GM12878 (cell line): ENCODE data around the gene PGBD5. TPM values are rescaled to one million over a fixed set of nuclear protein-coding genes. Genes with fewer than 3 reads are reported as not detected.

Experiments
- ATAC-seq: fragments of 200-7000 bp; cut with Tn5 transposase; 3 replicates; pipeline ENCODE4 v1.9.1; 2020; ENCODE audit warnings: mild to moderate bottlenecking, moderate library complexity
- BruUV-seq: library from RNA; stranded (reverse); fragments of 400-500 nt; replicated peaks from 2 replicates; lab custom pipeline; 2021; lab: Mats Ljungman, UMichigan
- CTCF ChIA-PET: fragments of 300-600 bp; sonication (Branson Sonifier 250); formaldehyde crosslinking; extraction: SDS; loops from one replicate; lab custom pipeline; 2021; ENCODE audit warnings: inconsistent platforms; lab: Yijun Ruan, JAX
- POLR2A ChIA-PET: fragments of 350-600 bp; formaldehyde crosslinking; extraction: SDS; loops from one replicate; lab custom pipeline; 2021; ENCODE audit warnings: inconsistent platforms; lab: Charles Lee
- RAD21 ChIA-PET: fragments of 300-600 bp; sonication (Branson Sonifier 250); formaldehyde crosslinking; loops from one replicate; lab custom pipeline; 2023; ENCODE audit warnings: antibody characterized with exemption; ENCODE audit not compliant: unreplicated experiment; lab: Charles Lee
- SMC1A ChIA-PET: fragments of 300-600 bp; sonication (Branson Sonifier 250); formaldehyde crosslinking; loops from one replicate; lab custom pipeline; 2023; ENCODE audit not compliant: unreplicated experiment, uncharacterized antibody; lab: Charles Lee
- DNase-seq: peaks from one replicate; pipeline ENCODE4 v3.0.0-alpha.2; 2011; ENCODE audit warnings: low read depth, low spot score
- FAIRE-seq: peaks from 3 replicates; lab custom pipeline; 2011; peaks lifted over from hg19 to GRCh38; lab: Jason Lieb, UNC
- H2AFZ ChIP-seq: 2 replicates; pipeline ENCODE4 v1.6.0; 2011; ENCODE audit warnings: low read depth, low read length, control low read depth; ENCODE audit not compliant: control insufficient read depth
- H3K27ac ChIP-seq: 2 replicates; pipeline ENCODE4 v1.5.1; 2011; ENCODE audit warnings: control low read depth; ENCODE audit not compliant: control insufficient read depth, insufficient read depth
- H3K27me3 ChIP-seq, 2 experiments: replicated peaks in 1 of 2; 2 replicates each; pipeline versions ENCODE4 v1.6.0 to v1.6.1; 2011; ENCODE audit warnings: low read length in 1 of 2; ENCODE audit not compliant: control insufficient read depth in 2 of 2, insufficient read depth in 2 of 2
- H3K36me3 ChIP-seq, 2 experiments: 2 replicates each; pipeline ENCODE4 v1.5.1; 2011; ENCODE audit warnings: low read length in 1 of 2; ENCODE audit not compliant: control insufficient read depth in 2 of 2, insufficient read depth in 2 of 2
- H3K4me1 ChIP-seq: 2 replicates; pipeline ENCODE4 v1.6.1; 2011; ENCODE audit warnings: mild to moderate bottlenecking, low read length, moderate library complexity, mixed read lengths; ENCODE audit not compliant: control insufficient read depth, insufficient read depth
- H3K4me2 ChIP-seq: 2 replicates; pipeline ENCODE4 v1.6.0; 2011; ENCODE audit warnings: control low read depth; ENCODE audit not compliant: control insufficient read depth, insufficient read depth
- H3K4me3 ChIP-seq: fragments of 200-600 bp; sonication (generic); 2 replicates; pipeline ENCODE4 v1.5.1; 2016
- H3K79me2 ChIP-seq: 2 replicates; pipeline ENCODE4 v1.6.0; 2011; ENCODE audit warnings: low read length; ENCODE audit not compliant: control insufficient read depth, insufficient read depth
- H3K9ac ChIP-seq: 2 replicates; pipeline ENCODE4 v1.8.0; 2011; ENCODE audit warnings: low read length, control low read depth, mixed read lengths; ENCODE audit not compliant: control insufficient read depth, insufficient read depth
- H3K9me3 ChIP-seq: replicated peaks from 3 replicates; pipeline ENCODE4 v1.5.1; 2011; ENCODE audit warnings: mild to moderate bottlenecking, low read length; ENCODE audit not compliant: control insufficient read depth, insufficient read depth
- H4K20me1 ChIP-seq: 2 replicates; pipeline ENCODE4 v1.6.0; 2011; ENCODE audit not compliant: control insufficient read depth, insufficient read depth
- POLR2AphosphoS5 ChIP-seq: IDR thresholded peaks from 2 replicates; pipeline ENCODE4 v1.6.1; 2011; ENCODE audit warnings: mild to moderate bottlenecking, low read length, inconsistent platforms
- SUZ12 ChIP-seq: fragments of 200-600 bp; sonication (generic); IDR thresholded peaks from one replicate; pipeline ENCODE4 v1.6.1; 2018; ENCODE audit warnings: antibody characterized with exemption, mild to moderate bottlenecking; ENCODE audit not compliant: unreplicated experiment
- USF2 ChIP-seq: IDR thresholded peaks from 2 replicates; pipeline ENCODE4 v1.6.1; 2011; ENCODE audit warnings: low read depth, low read length, improper control_type of control experiment, borderline replicate concordance
- ZNF24 ChIP-seq: fragments of 450-650 bp; IDR thresholded peaks from 2 replicates; pipeline ENCODE4 v1.6.1; 2017; ENCODE audit warnings: antibody characterized with exemption, mild to moderate bottlenecking
- WGBS: methylation state at CpG from one replicate; pipeline ENCODE4 v1.1.6; 2016; ENCODE audit warnings: low lambda C conversion rate; ENCODE audit not compliant: insufficient replicate concordance, insufficient coverage; ENCODE audit errors: missing lambda C conversion rate; 5-methylcytosine and 5-hydroxymethylcytosine counted together
- in situ Hi-C: fragments of 300-500 bp; cut with MboI; formaldehyde crosslinking; loops from 9 replicates; pipeline ENCODE4 v1.14.3; 2018; ENCODE audit warnings: mixed read lengths
- intact Hi-C: fragments of 100-400 bp; cut with micrococcal nuclease; formaldehyde crosslinking; loops from one replicate; pipeline ENCODE4 v1.14.2; 2022; ENCODE audit not compliant: unreplicated experiment
- polyA plus RNA-seq, 11 experiments: library from polyadenylated mRNA; depleted of rRNA in 4 of 11; unstranded in 6 of 11; stranded (reverse) in 5 of 11; fragments of >200 nt; fragmentation: Nextera tagmentation in 4 of 11; fragmentation: Illumina TruSeq in 1 of 11; extraction: Ambion mirVana in 4 of 11; extraction: Trizol in 1 of 11; gene quantifications; 1 replicate in 1 of 11; 2 replicates in 10 of 11; pipeline versions ENCODE4 v1.2.1 to v1.2.3, GENCODE V29; 2011 to 2016; ENCODE audit warnings: inconsistent platforms in 2 of 11, missing spikeins in 2 of 11, low read depth in 1 of 11
- total RNA-seq, 4 experiments: library from RNA; depleted of rRNA in 3 of 4; stranded (reverse); fragments of >200 nt in 3 of 4; fragmentation: Illumina TruSeq in 1 of 4; extraction: Trizol in 1 of 4; gene quantifications; 2 replicates each; pipeline versions ENCODE4 v1.2.1 to v1.2.3, GENCODE V29; 2013 to 2021
- TF ChIP-seq, protein P1 (sequence below): IDR thresholded peaks from 2 replicates; pipeline ENCODE4 v1.6.1; 2012; ENCODE audit warnings: improper control_type of control experiment, low read depth, low read length; ENCODE audit not compliant: insufficient replicate concordance
- TF ChIP-seq, protein P2 (sequence below): fragments of 450-650 bp; IDR thresholded peaks from 2 replicates; pipeline ENCODE4 v1.6.1; 2017; ENCODE audit warnings: mild to moderate bottlenecking, moderate library complexity

Gene PGBD5
- total and polyA plus RNA-seq, 10 of the 15 experiments (the other 5 are each of a cell fraction or from before 2014, with no cell fraction given): 0.03 TPM; not detected in 9

DNA sequence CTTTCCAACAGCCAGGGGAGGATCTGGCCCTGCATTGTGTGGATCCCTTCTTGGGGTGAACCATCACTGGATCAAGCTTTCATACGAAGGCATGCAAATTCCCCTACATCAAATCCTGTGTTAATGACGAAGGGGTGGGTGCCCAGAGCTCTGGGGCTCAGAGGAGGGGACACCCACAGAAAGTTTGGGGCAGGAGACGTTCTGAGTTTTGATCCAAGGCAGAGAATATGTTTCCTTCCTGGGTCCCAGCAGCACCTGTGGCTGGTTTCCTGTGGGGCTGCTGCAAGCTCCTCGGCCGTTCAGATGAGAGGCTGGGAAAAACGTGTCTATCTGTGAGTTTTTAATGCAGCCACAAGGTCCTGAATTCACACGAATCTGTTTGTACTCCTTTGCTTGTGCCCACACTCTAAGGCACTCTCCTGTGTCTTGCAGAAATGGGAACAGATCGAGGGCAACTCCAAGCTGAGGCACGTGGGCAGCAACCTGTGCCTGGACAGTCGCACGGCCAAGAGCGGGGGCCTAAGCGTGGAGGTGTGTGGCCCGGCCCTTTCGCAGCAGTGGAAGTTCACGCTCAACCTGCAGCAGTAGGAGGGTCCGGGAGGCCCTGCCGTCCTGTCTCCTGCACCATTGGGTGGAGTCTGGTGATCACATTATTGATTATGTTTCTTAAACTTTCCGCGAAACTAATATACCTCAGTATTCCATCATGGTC lies 147.1 kb downstream of the PGBD5 start:
- Histone ChIP-seq H2AFZ (no peak overlapping the region), H3K36me3 (peaks cover 3 to 8% of the 10 kb centered on the region in 2 experiments; a peak in 3 of 4 replicates), H3K27me3 (no peaks in the 10 kb centered on the region), H3K79me2 (no peaks in the 10 kb centered on the region), H3K4me1 (peaks cover 4% of the 10 kb centered on the region; the same call in 1 of the 2 replicates), H3K9me3 (no peaks in the 10 kb centered on the region), H3K9ac (no peak overlapping the region), H4K20me1 (no peaks in the 10 kb centered on the region), H3K27ac (no peak overlapping the region), H3K4me3 (no peak overlapping the region), H3K4me2 (no peak overlapping the region)
- 76% methylated on average over 20 of the region's 20 CpGs for WGBS
- ChIA-PET POLR2A (no interaction called here), RAD21 (no interaction called here), SMC1A (no interaction called here), CTCF (no interaction called here)
- intact Hi-C loops (no loop called here), in situ Hi-C loops (no loop called here)
- TF ChIP-seq POLR2AphosphoS5 (no peak), USF2 (no peak), SUZ12 (no peak), ZNF24 (no peak)
- TF ChIP-seq, protein P1, sequence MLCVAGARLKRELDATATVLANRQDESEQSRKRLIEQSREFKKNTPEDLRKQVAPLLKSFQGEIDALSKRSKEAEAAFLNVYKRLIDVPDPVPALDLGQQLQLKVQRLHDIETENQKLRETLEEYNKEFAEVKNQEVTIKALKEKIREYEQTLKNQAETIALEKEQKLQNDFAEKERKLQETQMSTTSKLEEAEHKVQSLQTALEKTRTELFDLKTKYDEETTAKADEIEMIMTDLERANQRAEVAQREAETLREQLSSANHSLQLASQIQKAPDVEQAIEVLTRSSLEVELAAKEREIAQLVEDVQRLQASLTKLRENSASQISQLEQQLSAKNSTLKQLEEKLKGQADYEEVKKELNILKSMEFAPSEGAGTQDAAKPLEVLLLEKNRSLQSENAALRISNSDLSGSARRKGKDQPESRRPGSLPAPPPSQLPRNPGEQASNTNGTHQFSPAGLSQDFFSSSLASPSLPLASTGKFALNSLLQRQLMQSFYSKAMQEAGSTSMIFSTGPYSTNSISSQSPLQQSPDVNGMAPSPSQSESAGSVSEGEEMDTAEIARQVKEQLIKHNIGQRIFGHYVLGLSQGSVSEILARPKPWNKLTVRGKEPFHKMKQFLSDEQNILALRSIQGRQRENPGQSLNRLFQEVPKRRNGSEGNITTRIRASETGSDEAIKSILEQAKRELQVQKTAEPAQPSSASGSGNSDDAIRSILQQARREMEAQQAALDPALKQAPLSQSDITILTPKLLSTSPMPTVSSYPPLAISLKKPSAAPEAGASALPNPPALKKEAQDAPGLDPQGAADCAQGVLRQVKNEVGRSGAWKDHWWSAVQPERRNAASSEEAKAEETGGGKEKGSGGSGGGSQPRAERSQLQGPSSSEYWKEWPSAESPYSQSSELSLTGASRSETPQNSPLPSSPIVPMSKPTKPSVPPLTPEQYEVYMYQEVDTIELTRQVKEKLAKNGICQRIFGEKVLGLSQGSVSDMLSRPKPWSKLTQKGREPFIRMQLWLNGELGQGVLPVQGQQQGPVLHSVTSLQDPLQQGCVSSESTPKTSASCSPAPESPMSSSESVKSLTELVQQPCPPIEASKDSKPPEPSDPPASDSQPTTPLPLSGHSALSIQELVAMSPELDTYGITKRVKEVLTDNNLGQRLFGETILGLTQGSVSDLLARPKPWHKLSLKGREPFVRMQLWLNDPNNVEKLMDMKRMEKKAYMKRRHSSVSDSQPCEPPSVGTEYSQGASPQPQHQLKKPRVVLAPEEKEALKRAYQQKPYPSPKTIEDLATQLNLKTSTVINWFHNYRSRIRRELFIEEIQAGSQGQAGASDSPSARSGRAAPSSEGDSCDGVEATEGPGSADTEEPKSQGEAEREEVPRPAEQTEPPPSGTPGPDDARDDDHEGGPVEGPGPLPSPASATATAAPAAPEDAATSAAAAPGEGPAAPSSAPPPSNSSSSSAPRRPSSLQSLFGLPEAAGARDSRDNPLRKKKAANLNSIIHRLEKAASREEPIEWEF: no peak
- TF ChIP-seq, protein P2, sequence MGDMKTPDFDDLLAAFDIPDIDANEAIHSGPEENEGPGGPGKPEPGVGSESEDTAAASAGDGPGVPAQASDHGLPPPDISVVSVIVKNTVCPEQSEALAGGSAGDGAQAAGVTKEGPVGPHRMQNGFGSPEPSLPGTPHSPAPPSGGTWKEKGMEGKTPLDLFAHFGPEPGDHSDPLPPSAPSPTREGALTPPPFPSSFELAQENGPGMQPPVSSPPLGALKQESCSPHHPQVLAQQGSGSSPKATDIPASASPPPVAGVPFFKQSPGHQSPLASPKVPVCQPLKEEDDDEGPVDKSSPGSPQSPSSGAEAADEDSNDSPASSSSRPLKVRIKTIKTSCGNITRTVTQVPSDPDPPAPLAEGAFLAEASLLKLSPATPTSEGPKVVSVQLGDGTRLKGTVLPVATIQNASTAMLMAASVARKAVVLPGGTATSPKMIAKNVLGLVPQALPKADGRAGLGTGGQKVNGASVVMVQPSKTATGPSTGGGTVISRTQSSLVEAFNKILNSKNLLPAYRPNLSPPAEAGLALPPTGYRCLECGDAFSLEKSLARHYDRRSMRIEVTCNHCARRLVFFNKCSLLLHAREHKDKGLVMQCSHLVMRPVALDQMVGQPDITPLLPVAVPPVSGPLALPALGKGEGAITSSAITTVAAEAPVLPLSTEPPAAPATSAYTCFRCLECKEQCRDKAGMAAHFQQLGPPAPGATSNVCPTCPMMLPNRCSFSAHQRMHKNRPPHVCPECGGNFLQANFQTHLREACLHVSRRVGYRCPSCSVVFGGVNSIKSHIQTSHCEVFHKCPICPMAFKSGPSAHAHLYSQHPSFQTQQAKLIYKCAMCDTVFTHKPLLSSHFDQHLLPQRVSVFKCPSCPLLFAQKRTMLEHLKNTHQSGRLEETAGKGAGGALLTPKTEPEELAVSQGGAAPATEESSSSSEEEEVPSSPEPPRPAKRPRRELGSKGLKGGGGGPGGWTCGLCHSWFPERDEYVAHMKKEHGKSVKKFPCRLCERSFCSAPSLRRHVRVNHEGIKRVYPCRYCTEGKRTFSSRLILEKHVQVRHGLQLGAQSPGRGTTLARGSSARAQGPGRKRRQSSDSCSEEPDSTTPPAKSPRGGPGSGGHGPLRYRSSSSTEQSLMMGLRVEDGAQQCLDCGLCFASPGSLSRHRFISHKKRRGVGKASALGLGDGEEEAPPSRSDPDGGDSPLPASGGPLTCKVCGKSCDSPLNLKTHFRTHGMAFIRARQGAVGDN: no peak
- DNase-seq (no peak), FAIRE-seq (no peak), ATAC-seq (no peak)
- no TSS peak for BruUV-seq
